ENCODE results near the gene ACOX1. TPM values are rescaled to one million over a fixed set of nuclear protein-coding genes. Genes with fewer than 3 reads are reported as not detected.

ACOX1 gene
- total and polyA plus RNA-seq, 2 donors (not counting 1 experiment from before 2014, with no cell fraction given) = 6.6 to 31.2 TPM

- H3K4me1 Mint-ChIP-seq = no peaks in the 10 kb centered on the region
- H3K4me2 ChIP-seq (replicated peaks; ENCODE audit: low read depth, low read length, poor library complexity, severe bottlenecking) = no peak overlapping the region
- H3K9me3 Mint-ChIP-seq (ENCODE audit: insufficient read depth) = no peaks in the 10 kb centered on the region
- CTCF ChIA-PET = no interaction called here
- H3K36me3 ChIP-seq (replicated peaks in 1 of 2; ENCODE audit: control extremely low read depth in 1 of 2, control insufficient read depth in 1 of 2, extremely low read depth in 1 of 2, insufficient read depth in 2 of 2, low read length in 1 of 2) = no peaks in the 10 kb centered on the region
- POLR2A ChIA-PET = no interaction called here
- H2AFZ ChIP-seq (ENCODE audit: insufficient read depth, low read depth, low read length, poor library complexity, severe bottlenecking) = no peak overlapping the region
- TF ChIP-seq EZH2 (IDR thresholded peaks at IDR 0.05; ENCODE audit: borderline replicate concordance, insufficient read depth, low read depth, low read length, poor library complexity, severe bottlenecking) (no peak), CTCF (IDR thresholded peaks at IDR 0.05) (no peak)
- H3K27ac Mint-ChIP-seq = no peak overlapping the region
- H3K4me3 ChIP-seq (ENCODE audit: control extremely low read depth in 1 of 5, extremely low read depth in 1 of 5, insufficient read depth in 1 of 5, low read depth in 2 of 5, low read length in 4 of 5) = no peak overlapping the region
- H4K20me1 ChIP-seq (ENCODE audit: control insufficient read depth, insufficient read depth, low read length, poor library complexity, severe bottlenecking) = no peaks in the 10 kb centered on the region
- no peak for ATAC-seq (ENCODE audit: low read depth)
- intact Hi-C loops (cut with micrococcal nuclease) = no loop called here
- H3K27me3 Mint-ChIP-seq = no peaks in the 10 kb centered on the region
- DNase-seq = no peak
- no CpG with 5 or more reads among the region's 4 CpGs for WGBS (ENCODE audit: insufficient coverage)
- no peak overlapping the region for H3K4me3 Mint-ChIP-seq
- H3K27ac ChIP-seq (ENCODE audit: low read length in 2 of 2) = no peak overlapping the region
- no peaks in the 10 kb centered on the region for H3K4me1 ChIP-seq (ENCODE audit: control insufficient read depth in 2 of 2, insufficient read depth in 2 of 2, low read length in 2 of 2)
- H3K79me2 ChIP-seq (ENCODE audit: control insufficient read depth, insufficient read depth, low read length) = no peaks in the 10 kb centered on the region
- H3K9ac ChIP-seq (ENCODE audit: low read length) = no peak overlapping the region
- no peaks in the 10 kb centered on the region for H3K27me3 ChIP-seq (replicated peaks in 1 of 4; ENCODE audit: control extremely low read depth in 1 of 4, control insufficient read depth in 3 of 4, insufficient read depth in 4 of 4, low read length in 3 of 4)
- H3K9me3 ChIP-seq (ENCODE audit: control extremely low read depth in 1 of 3, control insufficient read depth in 2 of 3, insufficient read depth in 1 of 3, low read length in 2 of 3) = no peaks in the 10 kb centered on the region
Observed at GRCh38 chr17:75933808-75934207, 45.2 kb downstream of the ACOX1 start.

GRCh38 chr17:75932852-75933251, 46.1 kb downstream of the ACOX1 start:
- no peak for ATAC-seq (ENCODE audit: low read depth)
- Histone ChIP-seq H3K9me3 (ENCODE audit: control extremely low read depth in 1 of 3, control insufficient read depth in 2 of 3, insufficient read depth in 1 of 3, low read length in 2 of 3) (no peaks in the 10 kb centered on the region), H3K4me2 (replicated peaks; ENCODE audit: low read depth, low read length, poor library complexity, severe bottlenecking) (no peak overlapping the region), H3K4me3 (ENCODE audit: control extremely low read depth in 1 of 5, extremely low read depth in 1 of 5, insufficient read depth in 1 of 5, low read depth in 2 of 5, low read length in 4 of 5) (no peak overlapping the region), H3K79me2 (ENCODE audit: control insufficient read depth, insufficient read depth, low read length) (no peaks in the 10 kb centered on the region), H3K27me3 (replicated peaks in 1 of 4; ENCODE audit: control extremely low read depth in 1 of 4, control insufficient read depth in 3 of 4, insufficient read depth in 4 of 4, low read length in 3 of 4) (no peaks in the 10 kb centered on the region), H3K9ac (ENCODE audit: low read length) (no peak overlapping the region), H3K36me3 (replicated peaks in 1 of 2; ENCODE audit: control extremely low read depth in 1 of 2, control insufficient read depth in 1 of 2, extremely low read depth in 1 of 2, insufficient read depth in 2 of 2, low read length in 1 of 2) (no peaks in the 10 kb centered on the region), H3K27ac (ENCODE audit: low read length in 2 of 2) (no peak overlapping the region), H2AFZ (ENCODE audit: insufficient read depth, low read depth, low read length, poor library complexity, severe bottlenecking) (no peak overlapping the region), H4K20me1 (ENCODE audit: control insufficient read depth, insufficient read depth, low read length, poor library complexity, severe bottlenecking) (no peaks in the 10 kb centered on the region), H3K4me1 (ENCODE audit: control insufficient read depth in 2 of 2, insufficient read depth in 2 of 2, low read length in 2 of 2) (no peaks in the 10 kb centered on the region)
- TF ChIP-seq CTCF (IDR thresholded peaks at IDR 0.05) (no peak), EZH2 (IDR thresholded peaks at IDR 0.05; ENCODE audit: borderline replicate concordance, insufficient read depth, low read depth, low read length, poor library complexity, severe bottlenecking) (no peak)
- WGBS (ENCODE audit: insufficient coverage) = 89% methylated on average over 3 of the region's 5 CpGs
- no peaks in the 10 kb centered on the region for H3K4me1 Mint-ChIP-seq
- POLR2A ChIA-PET = no interaction called here
- intact Hi-C loops (cut with micrococcal nuclease) = no loop called here
- DNase-seq = no peak
- H3K9me3 Mint-ChIP-seq (ENCODE audit: insufficient read depth) = no peaks in the 10 kb centered on the region
- H3K27ac Mint-ChIP-seq = no peak overlapping the region
- CTCF ChIA-PET = interaction anchor here (1.1 kb wide), 1 partner anchor 28 kb away, joined by 5 read pairs; the partner anchor contains the start of gene MRPL38
- H3K27me3 Mint-ChIP-seq = no peaks in the 10 kb centered on the region
- H3K4me3 Mint-ChIP-seq = no peak overlapping the region
